Panc1 (cell line): Measurements from ENCODE around the gene ENTREP3.

Experiments used
- POLR2AphosphoS5 ChIP-seq: IDR thresholded peaks from 2 replicates; pipeline ENCODE4 v1.6.1; 2012; ENCODE audit warnings: mild to moderate bottlenecking, low read depth, low read length, moderate library complexity
- SIN3A ChIP-seq: IDR thresholded peaks from 2 replicates; pipeline ENCODE4 v1.6.1; 2012; ENCODE audit warnings: low read depth, mild to moderate bottlenecking, low read length, moderate library complexity, borderline replicate concordance; ENCODE audit not compliant: insufficient read depth
- TF ChIP-seq, protein P1 (sequence below): fragments of 450-650 bp; IDR thresholded peaks from 2 replicates; pipeline ENCODE4 v1.5.1; 2017; ENCODE audit warnings: mild to moderate bottlenecking

DNA sequence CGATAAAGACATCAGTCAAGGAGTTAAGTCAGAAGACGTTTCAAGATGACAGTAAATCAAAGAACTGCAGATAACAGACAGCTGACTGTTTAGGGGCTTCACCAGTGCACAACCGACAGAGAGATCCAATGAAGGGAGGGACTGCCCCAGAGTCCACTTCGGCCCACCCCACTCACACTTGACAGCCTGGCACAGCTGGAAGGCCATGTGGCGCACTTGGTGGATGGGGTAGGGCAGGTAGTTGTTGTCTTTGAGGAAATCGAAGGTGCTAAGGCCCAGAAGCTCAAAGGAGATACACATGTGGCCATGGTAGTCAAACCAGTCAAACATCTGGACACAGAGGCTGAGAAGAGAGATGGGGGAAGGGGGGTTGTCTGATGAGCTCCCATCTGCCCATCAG is 11.3 kb upstream of the ENTREP3 start:
- TF ChIP-seq, protein P1, sequence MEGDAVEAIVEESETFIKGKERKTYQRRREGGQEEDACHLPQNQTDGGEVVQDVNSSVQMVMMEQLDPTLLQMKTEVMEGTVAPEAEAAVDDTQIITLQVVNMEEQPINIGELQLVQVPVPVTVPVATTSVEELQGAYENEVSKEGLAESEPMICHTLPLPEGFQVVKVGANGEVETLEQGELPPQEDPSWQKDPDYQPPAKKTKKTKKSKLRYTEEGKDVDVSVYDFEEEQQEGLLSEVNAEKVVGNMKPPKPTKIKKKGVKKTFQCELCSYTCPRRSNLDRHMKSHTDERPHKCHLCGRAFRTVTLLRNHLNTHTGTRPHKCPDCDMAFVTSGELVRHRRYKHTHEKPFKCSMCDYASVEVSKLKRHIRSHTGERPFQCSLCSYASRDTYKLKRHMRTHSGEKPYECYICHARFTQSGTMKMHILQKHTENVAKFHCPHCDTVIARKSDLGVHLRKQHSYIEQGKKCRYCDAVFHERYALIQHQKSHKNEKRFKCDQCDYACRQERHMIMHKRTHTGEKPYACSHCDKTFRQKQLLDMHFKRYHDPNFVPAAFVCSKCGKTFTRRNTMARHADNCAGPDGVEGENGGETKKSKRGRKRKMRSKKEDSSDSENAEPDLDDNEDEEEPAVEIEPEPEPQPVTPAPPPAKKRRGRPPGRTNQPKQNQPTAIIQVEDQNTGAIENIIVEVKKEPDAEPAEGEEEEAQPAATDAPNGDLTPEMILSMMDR, result no peak
- no peak for TF ChIP-seq POLR2AphosphoS5
- TF ChIP-seq SIN3A, result no peak
